OCI-LY7 (cell line): ENCODE results near the gene LRRC1. TPM values are rescaled to one million over a fixed set of nuclear protein-coding genes. Genes with fewer than 3 reads are reported as not detected.

Experiments used
- BruUV-seq: library from RNA; stranded (reverse); fragments of 400-500 nt; replicated peaks from 2 replicates; lab custom pipeline; 2021; lab: Mats Ljungman, UMichigan
- CTCF ChIA-PET: fragments of 300-600 bp; sonication (Branson Sonifier 250); formaldehyde crosslinking; loops from one replicate; lab custom pipeline; 2022; ENCODE audit warnings: antibody characterized with exemption; ENCODE audit not compliant: unreplicated experiment; lab: Charles Lee
- POLR2A ChIA-PET: fragments of 300-600 bp; sonication (Branson Sonifier 250); formaldehyde crosslinking; loops from one replicate; lab custom pipeline; 2022; ENCODE audit warnings: antibody characterized with exemption; lab: Charles Lee
- DNase-seq: peaks from one replicate; pipeline ENCODE4 v3.0.0-alpha.2; 2015; ENCODE audit warnings: low spot score
- H2AFZ ChIP-seq: fragments of 200-600 bp; sonication (generic), shearing (Covaris generic); 2 replicates; pipeline ENCODE4 v1.6.1; 2014; ENCODE audit warnings: mild to moderate bottlenecking, antibody characterized with exemption, low read length, moderate library complexity
- H3K27ac ChIP-seq: fragments of 200-600 bp; sonication (generic); 2 replicates; pipeline ENCODE4 v1.5.1; 2014; ENCODE audit warnings: mixed run types, low read depth, mild to moderate bottlenecking, moderate library complexity, low read length, inconsistent platforms; ENCODE audit not compliant: poor library complexity, severe bottlenecking
- H3K36me3 ChIP-seq: fragments of 200-600 bp; sonication (generic); 2 replicates; pipeline ENCODE4 v1.6.1; 2014; ENCODE audit warnings: mild to moderate bottlenecking, antibody characterized with exemption, low read length, moderate library complexity, mixed read lengths; ENCODE audit not compliant: insufficient read depth
- H3K4me1 ChIP-seq: fragments of 200-600 bp; sonication (generic); 2 replicates; pipeline ENCODE4 v1.5.1; 2014; ENCODE audit warnings: mild to moderate bottlenecking, low read length; ENCODE audit not compliant: insufficient read depth, poor library complexity, severe bottlenecking
- H3K4me2 ChIP-seq: fragments of 200-600 bp; sonication (generic); 2 replicates; pipeline ENCODE4 v1.6.1; 2014; ENCODE audit warnings: mild to moderate bottlenecking, low read length
- H3K4me3 ChIP-seq: fragments of 200-600 bp; sonication (generic); 2 replicates; pipeline ENCODE4 v1.5.1; 2014; ENCODE audit warnings: mild to moderate bottlenecking, low read depth, low read length; ENCODE audit not compliant: poor library complexity, severe bottlenecking
- H3K79me2 ChIP-seq: fragments of 200-600 bp; sonication (generic); 2 replicates; pipeline ENCODE4 v1.6.1; 2016; ENCODE audit warnings: low read depth, mild to moderate bottlenecking, low read length, moderate library complexity, mixed read lengths; ENCODE audit not compliant: insufficient read depth
- H3K9me2 ChIP-seq: fragments of 200-600 bp; sonication (generic); 2 replicates; pipeline ENCODE4 v1.6.1; 2016; ENCODE audit warnings: mild to moderate bottlenecking, low read length, mixed read lengths; ENCODE audit not compliant: insufficient read depth
- H3K9me3 ChIP-seq: fragments of 200-600 bp; sonication (generic); 2 replicates; pipeline ENCODE4 v1.6.1; 2014; ENCODE audit warnings: mild to moderate bottlenecking, mixed run types, low read length, mixed read lengths
- H4K20me1 ChIP-seq: fragments of 200-600 bp; sonication (generic); 2 replicates; pipeline ENCODE4 v1.6.1; 2014; ENCODE audit warnings: mild to moderate bottlenecking, antibody characterized with exemption, low read length, moderate library complexity, mixed read lengths; ENCODE audit not compliant: insufficient read depth
- EZH2phosphoT487 ChIP-seq: fragments of 200-600 bp; sonication (generic); IDR thresholded peaks from 2 replicates; pipeline ENCODE4 v1.6.1; 2018; ENCODE audit warnings: low read depth, borderline replicate concordance, mild to moderate bottlenecking, mixed run types, antibody characterized with exemption, low read length, moderate library complexity, mixed read lengths
- intact Hi-C: fragments of 100-400 bp; cut with micrococcal nuclease; formaldehyde crosslinking; loops from one replicate; pipeline ENCODE4 v1.10.0; 2022; ENCODE audit not compliant: unreplicated experiment
- total RNA-seq, 2 experiments: library from RNA; depleted of rRNA in 1 of 2; stranded (reverse); fragments of >200 nt in 1 of 2; shearing (Covaris generic) in 1 of 2; gene quantifications; 2 replicates each; pipeline ENCODE4 v1.2.3, GENCODE V29; 2014 to 2022
- TF ChIP-seq, protein P1 (sequence below): fragments of 200-600 bp; sonication (generic); conservative IDR thresholded peaks from 2 replicates; pipeline ENCODE4 v1.5.1; 2014; ENCODE audit warnings: mild to moderate bottlenecking, antibody characterized with exemption, low read length, moderate library complexity, mixed read lengths

LRRC1 gene
- total RNA-seq, 2 experiments from 2014 or later = 8.2 to 8.4 TPM

- no TSS peak for BruUV-seq
- DNase-seq = no peak
- H3K4me1 ChIP-seq = no peaks in the 10 kb centered on the region
- no peaks in the 10 kb centered on the region for H3K9me3 ChIP-seq
- H3K4me2 ChIP-seq = no peak overlapping the region
- no peak overlapping the region for H3K4me3 ChIP-seq
- no peak for TF ChIP-seq EZH2phosphoT487
- TF ChIP-seq, protein P1, sequence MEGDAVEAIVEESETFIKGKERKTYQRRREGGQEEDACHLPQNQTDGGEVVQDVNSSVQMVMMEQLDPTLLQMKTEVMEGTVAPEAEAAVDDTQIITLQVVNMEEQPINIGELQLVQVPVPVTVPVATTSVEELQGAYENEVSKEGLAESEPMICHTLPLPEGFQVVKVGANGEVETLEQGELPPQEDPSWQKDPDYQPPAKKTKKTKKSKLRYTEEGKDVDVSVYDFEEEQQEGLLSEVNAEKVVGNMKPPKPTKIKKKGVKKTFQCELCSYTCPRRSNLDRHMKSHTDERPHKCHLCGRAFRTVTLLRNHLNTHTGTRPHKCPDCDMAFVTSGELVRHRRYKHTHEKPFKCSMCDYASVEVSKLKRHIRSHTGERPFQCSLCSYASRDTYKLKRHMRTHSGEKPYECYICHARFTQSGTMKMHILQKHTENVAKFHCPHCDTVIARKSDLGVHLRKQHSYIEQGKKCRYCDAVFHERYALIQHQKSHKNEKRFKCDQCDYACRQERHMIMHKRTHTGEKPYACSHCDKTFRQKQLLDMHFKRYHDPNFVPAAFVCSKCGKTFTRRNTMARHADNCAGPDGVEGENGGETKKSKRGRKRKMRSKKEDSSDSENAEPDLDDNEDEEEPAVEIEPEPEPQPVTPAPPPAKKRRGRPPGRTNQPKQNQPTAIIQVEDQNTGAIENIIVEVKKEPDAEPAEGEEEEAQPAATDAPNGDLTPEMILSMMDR = no peak
- intact Hi-C loops = no loop called here
- no peaks in the 10 kb centered on the region for H3K9me2 ChIP-seq
- POLR2A ChIA-PET = no interaction called here
- no peak overlapping the region for H2AFZ ChIP-seq
- peaks cover 5% of the 10 kb centered on the region; the same call in 1 of the 2 replicates for H4K20me1 ChIP-seq
- CTCF ChIA-PET = no interaction called here
- no peaks in the 10 kb centered on the region for H3K36me3 ChIP-seq
- H3K27ac ChIP-seq = no peak overlapping the region
- H3K79me2 ChIP-seq = no peaks in the 10 kb centered on the region
Measured at GRCh38 chr6:53818858-53819609, 24.2 kb downstream of the LRRC1 start.

GRCh38 chr6:53822401-53823125, 27.8 kb downstream of the LRRC1 start:
- Histone ChIP-seq H3K27ac (no peak overlapping the region), H3K36me3 (no peaks in the 10 kb centered on the region), H3K79me2 (no peaks in the 10 kb centered on the region), H3K9me3 (no peaks in the 10 kb centered on the region), H3K4me1 (no peaks in the 10 kb centered on the region), H3K9me2 (no peaks in the 10 kb centered on the region), H3K4me3 (no peak overlapping the region), H2AFZ (no peak overlapping the region), H3K4me2 (no peak overlapping the region), H4K20me1 (no peaks in the 10 kb centered on the region; the same call in 1 of the 2 replicates)
- intact Hi-C loops = no loop called here
- POLR2A ChIA-PET = interaction anchor here (1.2 kb wide), 1 partner anchor 23 kb away, joined by 3 read pairs; no protein-coding TSS in a partner anchor
- no peak for DNase-seq
- BruUV-seq = no TSS peak
- CTCF ChIA-PET = no interaction called here
- TF ChIP-seq, protein P1 = no peak
- TF ChIP-seq EZH2phosphoT487 = no peak
